Lung microvascular endothelial cell (primary cell): Measurements from ENCODE around the gene CRYBA4. TPM values are rescaled to one million over a fixed set of nuclear protein-coding genes. Genes with fewer than 3 reads are reported as not detected.

Source experiments
- DNase-seq, 2 donors: peaks; one replicate each; pipeline versions ENCODE4 v3.0.0 to v3.0.0-alpha.2; 2010; ENCODE audit warnings: low read depth in 2 of 2
- total RNA-seq: library from RNA; depleted of rRNA; stranded (reverse); fragments of >200 nt; gene quantifications from 2 replicates; pipeline ENCODE4 v1.2.1, GENCODE V29; 2014

Gene CRYBA4
- total RNA-seq, 1 donor from 2014 or later, result not detected

- peak in 1 of 2 donors; percentile 76 for DNase-seq
Observed at GRCh38 chr22:26658671-26659478, 37.1 kb downstream of the CRYBA4 start.

GRCh38 chr22:26660356-26660755, 38.6 kb downstream of the CRYBA4 start:
- DNase-seq, result no peak

DNA sequence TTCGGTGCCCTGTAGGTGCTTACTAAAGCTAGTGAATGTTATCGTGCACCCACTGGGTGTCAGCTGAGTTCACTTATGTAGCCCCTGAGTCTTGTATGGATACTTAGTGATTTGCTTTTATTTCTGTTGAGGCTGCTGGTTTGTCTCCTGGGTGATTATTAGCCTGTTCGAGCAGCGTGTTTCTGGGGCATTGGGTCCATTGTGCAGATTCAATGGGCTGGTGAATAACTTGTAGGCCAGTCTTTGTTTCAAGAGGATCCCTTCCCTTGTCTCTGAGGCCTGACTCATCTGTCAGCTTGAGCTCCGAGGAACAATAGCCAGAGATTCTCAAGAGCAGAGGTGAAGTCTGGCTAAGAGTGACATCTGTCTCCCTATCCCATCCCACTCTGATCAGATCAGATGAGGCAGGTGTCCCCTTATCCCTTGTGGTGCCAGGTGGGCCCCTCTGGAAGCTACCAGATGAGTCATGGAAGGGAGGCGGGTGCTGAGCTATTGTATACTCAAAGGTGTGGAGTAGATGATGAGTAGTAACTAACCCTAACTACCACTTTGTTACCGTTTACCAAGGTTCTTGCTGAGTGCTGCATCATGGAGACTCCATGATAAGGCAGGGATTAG, 39.3 kb downstream of the CRYBA4 start:
- no peak for DNase-seq

DNA sequence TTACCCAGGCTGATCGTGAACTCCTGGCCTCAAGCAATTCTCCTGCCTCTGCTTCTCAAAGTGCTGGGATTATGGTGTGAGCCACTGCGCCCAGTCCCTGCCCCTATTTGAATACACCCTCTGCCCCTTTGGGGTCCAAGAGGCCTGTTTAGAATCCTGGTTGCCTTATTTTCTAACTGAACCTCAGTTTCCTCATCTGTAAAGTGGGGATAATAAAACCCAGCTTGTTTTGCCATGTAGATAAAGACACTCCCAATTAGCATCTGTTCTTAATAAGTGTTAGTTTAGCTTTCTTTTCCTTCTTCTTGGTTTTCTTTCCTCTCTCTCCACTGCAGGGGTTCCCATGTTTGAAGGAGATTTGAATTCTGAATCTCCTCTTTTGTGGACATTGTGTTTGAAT, 40.4 kb downstream of the CRYBA4 start:
- DNase-seq, result no peak

GRCh38 chr22:26663374-26663923, 41.7 kb downstream of the CRYBA4 start:
- no peak for DNase-seq

GRCh38 chr22:26665813-26666231, 44.1 kb downstream of the CRYBA4 start:
- DNase-seq, result no peak

DNA sequence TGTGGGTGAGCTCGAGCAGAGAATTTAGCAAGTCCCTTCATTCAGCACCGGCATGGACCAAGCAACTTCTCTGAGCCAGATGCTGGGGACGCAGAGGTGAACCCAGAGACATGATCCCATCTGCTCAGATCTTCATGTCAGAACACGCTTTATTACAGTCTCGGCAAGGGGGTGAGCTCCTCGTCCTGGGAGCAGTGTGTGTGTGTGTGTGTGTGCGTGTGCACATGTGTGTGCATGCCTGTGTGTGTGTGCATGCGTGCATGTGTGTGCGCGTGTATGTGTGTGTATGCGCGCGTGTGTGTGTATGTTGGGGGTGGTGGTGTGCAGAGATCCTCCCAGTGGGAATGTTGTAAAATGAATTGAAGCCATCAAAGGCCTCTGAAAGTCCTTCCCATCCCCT, 45.4 kb downstream of the CRYBA4 start:
- no peak for DNase-seq

- DNase-seq, result peak; percentile 57 to 67
Observed at GRCh38 chr22:26669060-26669481, 47.3 kb downstream of the CRYBA4 start.

GRCh38 chr22:26670459-26670858, 48.7 kb downstream of the CRYBA4 start:
- DNase-seq, result no peak

DNA sequence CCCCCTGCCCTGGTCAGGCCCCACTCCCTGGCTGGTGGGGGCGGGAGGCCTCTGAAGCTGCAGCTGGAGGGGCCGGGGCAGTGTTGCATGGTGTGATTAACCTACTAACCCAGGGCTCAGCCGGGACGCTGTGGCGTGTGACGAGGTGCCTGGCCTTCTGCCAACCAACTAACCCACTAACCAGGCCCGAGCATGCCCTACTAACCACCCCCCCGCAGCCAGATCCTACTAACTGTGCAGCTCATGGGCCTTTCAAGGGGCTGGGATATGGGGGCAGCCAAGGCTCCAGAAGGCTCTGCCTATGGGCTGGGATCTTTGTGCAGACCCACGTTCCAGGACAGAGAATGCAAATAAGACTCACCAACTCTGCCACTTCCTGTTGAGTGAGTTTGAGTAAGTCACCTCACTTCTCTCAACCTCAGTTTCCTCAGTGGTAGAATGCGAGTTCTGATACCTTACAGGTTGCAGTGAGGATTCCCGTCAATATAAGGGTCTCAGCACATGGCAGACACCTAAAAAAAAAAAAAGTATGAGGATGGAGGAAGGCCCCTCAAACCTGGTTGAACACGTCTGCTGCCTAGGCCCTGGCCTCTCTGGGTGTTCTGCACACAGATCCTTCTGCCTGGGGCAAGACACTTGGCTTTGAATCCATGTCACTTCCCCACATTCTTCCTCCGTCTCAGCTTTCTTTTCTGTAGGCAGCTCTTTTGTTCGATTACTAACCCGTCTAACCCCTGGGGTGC, 49.7 kb downstream of the CRYBA4 start:
- peak in 1 of 2 donors; percentile 12 for DNase-seq

GRCh38 chr22:26672060-26672471, 50.3 kb downstream of the CRYBA4 start:
- no peak for DNase-seq

DNA sequence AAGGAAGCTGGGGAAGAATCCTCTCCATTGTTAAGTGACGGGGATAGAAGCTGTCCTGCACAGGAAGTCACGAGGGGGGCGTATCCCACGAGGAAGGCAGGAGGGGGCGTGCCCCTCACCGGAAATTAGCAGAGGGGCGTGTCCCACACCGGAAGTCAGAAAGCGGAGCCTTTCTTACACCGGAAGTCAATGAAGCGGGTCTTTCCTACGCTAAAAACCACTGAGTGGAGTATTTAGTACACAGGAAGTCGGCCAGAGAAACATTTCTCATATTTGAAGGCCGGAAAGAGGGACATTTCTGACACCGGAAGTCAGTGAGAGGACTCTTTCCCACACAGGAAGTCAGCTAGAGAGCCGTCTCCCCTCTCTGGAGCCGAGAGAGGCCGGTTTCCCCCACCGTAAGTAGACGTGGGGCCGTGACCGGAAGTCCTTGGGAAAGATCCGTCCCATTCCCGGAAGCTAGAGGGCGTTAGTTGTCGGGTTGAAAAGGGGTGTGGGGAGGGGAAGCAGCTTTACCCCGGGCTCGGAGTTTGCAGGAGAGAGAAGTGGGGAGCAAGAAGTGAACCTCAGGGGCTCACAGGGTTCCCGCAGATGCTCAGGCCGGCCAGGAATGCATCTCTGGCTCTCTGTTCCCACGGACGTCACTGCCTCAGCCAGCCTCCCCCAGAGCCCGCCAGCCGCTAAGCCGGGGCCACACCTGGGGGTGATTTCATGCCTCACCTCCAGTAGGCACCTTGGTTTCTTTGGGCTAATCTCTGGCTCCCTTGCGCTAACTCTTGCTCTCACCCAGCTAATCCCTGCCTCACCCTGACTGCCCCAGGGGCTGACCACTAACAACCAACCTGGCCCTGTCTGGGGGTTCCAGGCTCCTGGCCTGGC, 51.1 kb downstream of the CRYBA4 start:
- peak; percentile 88 to 95 for DNase-seq

DNA sequence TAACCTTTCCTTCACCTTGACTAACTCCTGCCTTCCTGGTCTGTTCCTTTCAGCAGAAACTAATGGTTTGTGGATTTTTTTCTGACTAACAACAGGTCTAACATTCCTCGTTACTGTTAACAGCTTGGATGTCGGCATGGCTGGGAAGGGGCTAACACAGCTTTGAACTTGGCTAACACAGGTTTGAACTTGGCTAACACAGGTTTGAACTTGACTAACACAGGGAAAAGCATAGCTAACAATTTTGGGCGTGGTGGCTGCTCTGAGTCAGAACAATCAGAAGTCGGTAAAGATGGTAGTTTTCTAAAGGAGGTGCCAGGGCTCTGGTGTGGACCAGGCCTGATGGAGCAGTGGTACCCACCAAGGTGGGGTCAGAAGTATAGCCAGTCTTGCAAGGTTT, 51.7 kb downstream of the CRYBA4 start:
- peak; percentile 21 to 50 for DNase-seq

DNA sequence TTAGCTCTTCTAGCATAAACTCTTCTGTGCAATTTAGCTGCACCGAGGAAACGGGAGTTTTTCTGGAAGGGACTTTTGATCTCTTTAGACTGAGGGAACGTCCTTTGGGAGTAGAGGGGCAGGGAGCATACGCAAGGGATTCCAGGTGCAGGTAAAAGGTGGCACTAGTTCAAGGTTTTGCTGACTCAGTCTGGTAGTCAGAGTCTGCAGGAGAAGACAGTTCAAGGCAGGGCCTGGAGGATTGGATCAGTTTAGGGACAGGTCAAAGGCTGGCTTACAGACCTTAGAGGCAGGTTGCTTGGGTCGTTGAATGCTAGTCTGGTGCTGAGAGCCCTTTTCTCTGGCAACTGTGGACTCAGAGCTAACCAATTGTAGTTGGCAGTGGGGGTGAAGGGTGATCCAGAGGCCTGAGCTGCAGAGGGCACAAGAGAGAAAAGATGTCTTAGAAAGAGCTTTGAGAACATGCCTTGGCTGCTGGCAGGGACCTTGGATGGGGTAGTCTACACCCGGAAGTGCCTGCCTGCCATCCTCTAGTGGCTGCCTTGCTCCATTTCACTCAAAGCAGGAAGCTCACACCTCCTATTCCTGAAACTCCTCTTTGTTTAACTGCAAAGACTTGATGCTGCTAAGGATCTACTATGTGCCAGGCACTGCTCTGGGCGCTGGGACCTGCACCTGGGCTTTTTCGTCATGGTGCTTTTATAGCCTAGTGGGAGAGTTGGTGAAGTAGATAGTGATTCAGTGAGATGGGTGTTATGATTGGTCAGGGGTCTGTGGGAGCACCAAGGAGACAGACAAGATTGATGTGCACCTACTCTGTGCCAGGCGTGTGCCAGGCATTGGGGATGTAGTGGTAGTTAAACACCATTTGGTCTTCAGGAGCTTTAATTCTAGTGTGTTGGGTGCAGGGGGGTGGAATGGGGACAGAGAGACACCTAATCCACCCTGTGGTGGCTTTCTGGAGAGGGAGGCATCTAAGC, 52.7 kb downstream of the CRYBA4 start:
- DNase-seq, result peak in 1 of 2 donors; percentile 9

GRCh38 chr22:26675687-26676268, 54.0 kb downstream of the CRYBA4 start:
- DNase-seq, result no peak

- no peak for DNase-seq
Observed at GRCh38 chr22:26677217-26677616, 55.5 kb downstream of the CRYBA4 start.

DNA sequence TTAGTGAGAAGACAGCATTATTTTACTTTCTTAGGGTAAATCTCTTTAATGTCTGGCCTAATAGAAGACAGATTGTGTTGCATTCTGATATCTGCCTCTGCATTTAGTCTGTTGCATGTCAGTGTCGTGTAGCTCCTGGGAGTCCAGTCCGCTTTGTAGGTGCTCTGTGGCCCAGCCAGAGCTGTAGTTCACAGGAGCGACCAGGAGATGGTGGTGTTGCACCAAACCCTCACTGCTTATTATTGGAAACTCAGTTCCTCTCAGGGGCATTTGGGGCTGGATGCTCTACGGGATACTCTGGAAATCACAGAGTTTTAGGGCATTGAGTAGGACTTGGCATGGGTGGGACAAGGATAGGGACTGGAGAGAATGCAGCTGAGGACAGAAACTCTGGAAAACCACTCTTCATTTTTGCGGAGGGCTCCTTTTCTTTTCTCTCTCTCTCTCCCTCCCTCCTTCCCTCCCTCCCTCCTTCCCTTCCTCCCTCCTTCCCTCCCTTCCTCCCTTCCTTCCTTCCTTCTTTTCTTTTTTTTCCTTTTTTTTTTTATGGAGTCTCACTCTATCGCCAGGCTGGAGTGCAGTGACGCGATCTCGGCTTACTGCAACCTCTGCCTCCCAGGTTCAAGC, 57.4 kb downstream of the CRYBA4 start:
- peak; percentile 76 to 83 for DNase-seq
